ENCODE results near the gene PLB1.

DNA sequence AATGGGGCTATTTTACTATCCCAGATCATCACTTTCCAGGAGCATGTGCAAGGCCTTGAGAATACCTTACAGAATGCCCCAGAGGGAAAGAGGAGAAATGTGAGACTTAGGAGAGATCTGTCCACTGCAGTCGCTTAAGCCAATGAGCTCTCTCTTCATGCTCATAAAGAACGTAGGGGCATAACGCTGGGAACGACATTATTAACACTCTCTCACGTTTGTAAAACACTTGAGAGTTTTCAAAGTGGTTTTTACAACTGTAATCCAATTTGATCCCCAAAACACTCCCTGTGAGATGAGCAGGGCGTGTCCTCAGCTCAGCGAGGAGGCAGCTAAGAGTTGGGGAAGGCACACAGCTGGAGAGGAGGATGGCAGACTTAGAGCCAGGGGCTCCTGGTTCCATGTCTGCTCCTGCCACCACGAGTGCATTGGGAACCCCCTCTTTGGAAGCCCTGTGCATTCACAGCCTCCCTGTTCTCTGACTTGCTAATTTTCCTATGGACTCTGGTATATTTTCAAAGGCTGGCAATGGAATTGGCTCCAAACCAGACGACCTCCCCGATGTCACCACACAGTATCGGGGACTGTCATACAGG lies 97.4 kb downstream of the PLB1 start:
- no peak for TF ChIP-seq POLR2AphosphoS5 (IDR thresholded peaks at IDR 0.05; ENCODE audit: borderline replicate concordance, low read depth, low read length)
- no peak for TF ChIP-seq EZH2 (IDR thresholded peaks at IDR 0.05)
